PC-3 (cell line): Measurements from ENCODE around the gene TYK2. TPM values are rescaled to one million over a fixed set of nuclear protein-coding genes. Genes with fewer than 3 reads are reported as not detected.

ENCODE experiments used
- ATAC-seq: fragments of 200-7000 bp; cut with Tn5 transposase; 2 replicates; pipeline ENCODE4 v1.9.1; 2020; ENCODE audit warnings: mild to moderate bottlenecking, moderate library complexity
- BruUV-seq: library from RNA; stranded (reverse); fragments of 400-500 nt; replicated peaks from 2 replicates; lab custom pipeline; 2021; lab: Mats Ljungman, UMichigan
- CTCF ChIA-PET: fragments of 300-600 bp; sonication (Branson Sonifier 250); formaldehyde crosslinking; loops from one replicate; lab custom pipeline; 2022; ENCODE audit warnings: antibody characterized with exemption; lab: Charles Lee
- POLR2A ChIA-PET: fragments of 300-600 bp; sonication (Branson Sonifier 250); formaldehyde crosslinking; loops from one replicate; lab custom pipeline; 2022; ENCODE audit warnings: antibody characterized with exemption; ENCODE audit not compliant: unreplicated experiment; lab: Charles Lee
- DNase-seq: peaks from one replicate; pipeline ENCODE4 v3.0.0-alpha.2; 2015
- H2AFZ ChIP-seq: fragments of 300-600 bp; sonication (generic); 2 replicates; pipeline ENCODE4 v1.6.0; 2016; ENCODE audit warnings: antibody characterized with exemption, low read length
- H3F3A ChIP-seq: fragments of 300-600 bp; sonication (generic); one replicate; pipeline ENCODE4 v1.6.0; 2017; ENCODE audit warnings: antibody characterized with exemption, low read length, control low read depth, mild to moderate bottlenecking; ENCODE audit not compliant: unreplicated experiment
- H3K27ac ChIP-seq: fragments of 300-600 bp; sonication (generic); 2 replicates; pipeline ENCODE4 v1.5.1; 2016; ENCODE audit warnings: mild to moderate bottlenecking, low read length
- H3K27me3 ChIP-seq: fragments of 300-600 bp; sonication (generic); 2 replicates; pipeline ENCODE4 v1.6.1; 2016; ENCODE audit warnings: low read length, mixed read lengths
- H3K36me3 ChIP-seq: fragments of 300-600 bp; sonication (generic); 2 replicates; pipeline ENCODE4 v1.6.1; 2016; ENCODE audit warnings: low read depth, mixed run types, low read length, mixed read lengths
- H3K4me1 ChIP-seq: fragments of 300-600 bp; sonication (generic); 2 replicates; pipeline ENCODE4 v1.5.1; 2016; ENCODE audit warnings: low read length; ENCODE audit not compliant: insufficient read depth
- H3K4me2 ChIP-seq: fragments of 300-600 bp; sonication (generic); 2 replicates; pipeline ENCODE4 v1.6.0; 2016; ENCODE audit warnings: low read length
- H3K4me3 ChIP-seq: fragments of 300-600 bp; sonication (generic); 2 replicates; pipeline ENCODE4 v1.5.1; 2016; ENCODE audit warnings: mild to moderate bottlenecking, low read length, mixed read lengths
- H3K79me2 ChIP-seq: fragments of 300-600 bp; sonication (generic); 2 replicates; pipeline ENCODE4 v1.6.1; 2017; ENCODE audit warnings: low read length, mixed read lengths
- H3K9ac ChIP-seq: fragments of 300-600 bp; sonication (generic); 2 replicates; pipeline ENCODE4 v1.6.0; 2016; ENCODE audit warnings: mild to moderate bottlenecking, low read length
- H3K9me2 ChIP-seq: fragments of 300-600 bp; sonication (generic); replicated peaks from 2 replicates; pipeline ENCODE4 v1.6.1; 2016; ENCODE audit warnings: mixed run types, low read length, mixed read lengths
- H3K9me3 ChIP-seq: fragments of 300-600 bp; sonication (generic); 2 replicates; pipeline ENCODE4 v1.6.1; 2016; ENCODE audit warnings: low read length, mixed read lengths
- H4K20me1 ChIP-seq: fragments of 300-600 bp; sonication (generic); 2 replicates; pipeline ENCODE4 v1.6.1; 2016; ENCODE audit warnings: low read length, mixed read lengths
- EZH2 ChIP-seq: fragments of 300-600 bp; sonication (generic); IDR thresholded peaks from one replicate; pipeline ENCODE4 v1.6.1; 2017; ENCODE audit warnings: antibody characterized with exemption, mild to moderate bottlenecking, low read length; ENCODE audit not compliant: unreplicated experiment
- EZH2phosphoT487 ChIP-seq: fragments of 300-600 bp; sonication (generic); IDR thresholded peaks from 2 replicates; pipeline ENCODE4 v1.6.1; 2018; ENCODE audit warnings: mild to moderate bottlenecking, antibody characterized with exemption, low read length, borderline replicate concordance
- intact Hi-C: fragments of 100-400 bp; cut with micrococcal nuclease; formaldehyde crosslinking; loops from 2 replicates; pipeline ENCODE4 v1.9.0; 2023
- total RNA-seq: library from RNA; depleted of rRNA; stranded (reverse); fragments of >200 nt; gene quantifications from 2 replicates; pipeline ENCODE4 v1.2.3, GENCODE V29; 2014
- TF ChIP-seq, protein P1 (sequence below): fragments of 300-600 bp; sonication (generic); conservative IDR thresholded peaks from 2 replicates; pipeline ENCODE4 v1.5.1; 2017; ENCODE audit warnings: antibody characterized with exemption, low read depth, mild to moderate bottlenecking, low read length

The TYK2 gene
- total RNA-seq, 1 experiment from 2014 or later = 177 TPM

DNA sequence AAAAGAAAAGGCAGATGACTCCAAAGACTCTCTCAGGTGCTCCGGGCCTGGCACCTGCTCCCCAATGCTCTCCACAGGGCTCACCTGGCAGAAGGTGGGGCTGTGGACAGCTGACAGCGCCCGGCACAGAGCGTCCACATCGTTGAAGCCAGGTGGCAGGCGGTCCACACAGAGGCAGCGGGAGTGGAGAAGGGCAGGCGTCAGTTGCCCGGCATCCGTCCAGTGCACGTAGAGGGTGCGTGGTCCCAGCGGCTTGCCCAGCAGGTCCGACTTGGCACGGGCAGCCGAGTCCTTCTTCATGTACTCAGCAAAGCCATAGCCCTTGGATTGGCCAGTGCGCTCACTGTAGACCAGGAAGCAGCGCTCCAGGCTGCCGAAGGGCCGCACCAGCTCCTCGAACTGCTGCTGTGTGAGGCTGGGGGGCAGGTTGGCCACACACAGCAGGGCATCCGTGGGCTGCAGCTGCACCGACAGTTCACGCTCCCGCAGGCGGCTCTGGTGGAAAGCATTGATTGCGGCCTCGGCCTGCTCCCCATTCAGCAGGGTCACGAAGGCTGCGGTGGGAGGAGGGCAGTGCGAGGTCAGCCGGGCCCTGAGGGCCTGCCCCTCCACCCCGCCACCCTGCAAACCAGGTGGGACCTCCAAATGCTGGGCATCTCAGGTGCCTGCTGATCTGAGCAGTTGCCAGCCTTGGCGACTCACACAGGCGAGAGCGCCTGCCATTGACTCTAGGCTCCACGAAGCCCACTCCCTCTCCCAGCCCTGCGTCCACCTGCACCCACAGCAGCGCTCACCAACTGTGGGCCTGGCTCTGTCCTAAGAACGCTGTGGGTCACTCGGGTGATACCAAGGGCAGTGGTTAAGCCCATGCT, 51.6 kb downstream of the TYK2 start:
- BruUV-seq = no TSS peak
- Histone ChIP-seq H4K20me1 (peaks cover 10% of the 10 kb centered on the region), H3K27ac (no peak overlapping the region), H3K4me3 (no peak overlapping the region), H3K79me2 (peaks cover 47% of the 10 kb centered on the region), H3K9ac (no peak overlapping the region), H3F3A (no peaks in the 10 kb centered on the region), H3K9me2 (no peaks in the 10 kb centered on the region), H3K4me2 (no peak overlapping the region), H3K36me3 (peaks cover 52% of the 10 kb centered on the region), H3K27me3 (no peaks in the 10 kb centered on the region), H3K4me1 (peaks cover 11% of the 10 kb centered on the region), H2AFZ (no peak overlapping the region), H3K9me3 (no peaks in the 10 kb centered on the region)
- intact Hi-C loops = no loop called here
- DNase-seq (no peak), ATAC-seq (no peak)
- TF ChIP-seq EZH2 (no peak), EZH2phosphoT487 (no peak)
- TF ChIP-seq, protein P1, sequence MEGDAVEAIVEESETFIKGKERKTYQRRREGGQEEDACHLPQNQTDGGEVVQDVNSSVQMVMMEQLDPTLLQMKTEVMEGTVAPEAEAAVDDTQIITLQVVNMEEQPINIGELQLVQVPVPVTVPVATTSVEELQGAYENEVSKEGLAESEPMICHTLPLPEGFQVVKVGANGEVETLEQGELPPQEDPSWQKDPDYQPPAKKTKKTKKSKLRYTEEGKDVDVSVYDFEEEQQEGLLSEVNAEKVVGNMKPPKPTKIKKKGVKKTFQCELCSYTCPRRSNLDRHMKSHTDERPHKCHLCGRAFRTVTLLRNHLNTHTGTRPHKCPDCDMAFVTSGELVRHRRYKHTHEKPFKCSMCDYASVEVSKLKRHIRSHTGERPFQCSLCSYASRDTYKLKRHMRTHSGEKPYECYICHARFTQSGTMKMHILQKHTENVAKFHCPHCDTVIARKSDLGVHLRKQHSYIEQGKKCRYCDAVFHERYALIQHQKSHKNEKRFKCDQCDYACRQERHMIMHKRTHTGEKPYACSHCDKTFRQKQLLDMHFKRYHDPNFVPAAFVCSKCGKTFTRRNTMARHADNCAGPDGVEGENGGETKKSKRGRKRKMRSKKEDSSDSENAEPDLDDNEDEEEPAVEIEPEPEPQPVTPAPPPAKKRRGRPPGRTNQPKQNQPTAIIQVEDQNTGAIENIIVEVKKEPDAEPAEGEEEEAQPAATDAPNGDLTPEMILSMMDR = no peak
- ChIA-PET POLR2A (interaction anchor here (0.7 kb wide), 1 partner anchor 11 kb away, joined by 8 read pairs; no protein-coding TSS in a partner anchor), CTCF (no interaction called here)

DNA sequence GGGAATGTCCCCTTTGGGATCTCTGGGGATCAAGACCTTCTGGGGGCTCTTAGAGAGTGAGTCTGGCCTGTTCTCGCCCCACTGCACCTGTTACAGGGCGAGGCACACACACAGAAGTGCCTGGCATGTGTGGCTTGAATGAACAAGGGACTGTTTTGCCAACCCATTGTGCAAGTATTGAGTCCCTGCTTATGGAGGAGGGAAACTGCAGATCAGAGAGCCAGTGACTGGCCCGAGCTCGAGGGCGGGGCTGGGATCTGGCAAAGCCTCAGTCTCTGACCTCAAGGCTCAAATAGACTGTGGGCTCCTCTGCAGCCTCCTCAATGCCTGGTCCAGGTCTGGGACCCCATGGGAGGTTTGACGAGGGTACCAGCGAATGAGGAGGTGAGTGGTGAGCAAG, 52.6 kb downstream of the TYK2 start:
- no peak for DNase-seq
- Histone ChIP-seq H3K9me2 (no peaks in the 10 kb centered on the region), H3K4me3 (no peak overlapping the region), H4K20me1 (peaks cover 10% of the 10 kb centered on the region), H3F3A (no peaks in the 10 kb centered on the region), H3K9ac (no peak overlapping the region), H2AFZ (no peak overlapping the region), H3K79me2 (peaks cover 39% of the 10 kb centered on the region), H3K9me3 (no peaks in the 10 kb centered on the region), H3K4me2 (no peak overlapping the region), H3K36me3 (peaks cover 55% of the 10 kb centered on the region), H3K27me3 (no peaks in the 10 kb centered on the region), H3K4me1 (peaks cover 9% of the 10 kb centered on the region), H3K27ac (no peak overlapping the region)
- TF ChIP-seq, protein P1 = no peak
- TF ChIP-seq EZH2 (no peak), EZH2phosphoT487 (no peak)
- intact Hi-C loops = no loop called here
- POLR2A ChIA-PET = interaction anchor here (0.7 kb wide), 1 partner anchor 10 kb away, joined by 8 read pairs; no protein-coding TSS in a partner anchor
- BruUV-seq = no TSS peak
- CTCF ChIA-PET = no interaction called here
- ATAC-seq = no peak

DNA sequence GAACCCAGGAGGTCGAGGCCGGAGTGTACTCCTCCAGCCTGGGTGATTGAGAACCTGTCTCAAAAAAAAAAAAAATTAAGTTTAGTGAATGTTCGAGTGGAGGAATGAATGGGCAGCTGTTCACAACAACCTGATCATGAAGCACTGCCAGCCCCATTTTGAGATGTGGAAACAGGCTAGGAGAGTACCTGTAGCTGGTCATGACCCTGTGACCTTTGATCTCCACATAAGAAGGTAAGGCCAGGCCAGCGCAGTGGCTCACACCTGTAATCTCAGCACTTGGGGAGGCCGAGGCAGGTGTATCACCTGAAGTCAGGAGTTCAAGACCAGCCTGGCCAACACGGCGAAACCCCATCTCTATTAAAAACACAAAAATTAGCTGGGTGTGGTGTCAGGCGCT, 54.6 kb downstream of the TYK2 start:
- intact Hi-C loops = no loop called here
- peaks cover 64% of the 10 kb centered on the region for H3K36me3 ChIP-seq
- H4K20me1 ChIP-seq = 0 out of 2 replicates have a peak, but pooled peaks cover 4% of the 10 kb centered on the region
- no peaks in the 10 kb centered on the region for H3F3A ChIP-seq
- no peak overlapping the region for H3K9ac ChIP-seq
- H3K27me3 ChIP-seq = no peaks in the 10 kb centered on the region
- H3K4me1 ChIP-seq = no peaks in the 10 kb centered on the region
- DNase-seq = no peak
- H3K9me3 ChIP-seq = no peaks in the 10 kb centered on the region
- H3K79me2 ChIP-seq = peaks cover 22% of the 10 kb centered on the region
- POLR2A ChIA-PET = no interaction called here
- no peak for ATAC-seq
- no peak overlapping the region for H2AFZ ChIP-seq
- BruUV-seq = no TSS peak
- H3K9me2 ChIP-seq = no peaks in the 10 kb centered on the region
- no peak overlapping the region for H3K27ac ChIP-seq
- no peak overlapping the region for H3K4me2 ChIP-seq
- H3K4me3 ChIP-seq = no peak overlapping the region
- TF ChIP-seq, protein P1 = no peak
- no peak for TF ChIP-seq EZH2
- TF ChIP-seq EZH2phosphoT487 = no peak
- CTCF ChIA-PET = no interaction called here
